ENCODE results near the gene CEP20. TPM values are rescaled to one million over a fixed set of nuclear protein-coding genes. Genes with fewer than 3 reads are reported as not detected.
"Not testable (repeated sequence)": the region's sequence is repeated elsewhere in the genome, so short reads cannot be mapped to it uniquely, and the experiment has no call there.

The CEP20 gene
- total RNA-seq, 1 experiment from 2014 or later: 52.4 TPM

GRCh38 chr16:15919331-15919730, 30.9 kb upstream of the CEP20 start:
- no peaks in the 10 kb centered on the region for H3K9me3 Mint-ChIP-seq (ENCODE audit: low read depth, unreplicated experiment)
- no peak overlapping the region for H3K4me3 Mint-ChIP-seq (ENCODE audit: low read depth, unreplicated experiment)
- TF ChIP-seq, protein P1, sequence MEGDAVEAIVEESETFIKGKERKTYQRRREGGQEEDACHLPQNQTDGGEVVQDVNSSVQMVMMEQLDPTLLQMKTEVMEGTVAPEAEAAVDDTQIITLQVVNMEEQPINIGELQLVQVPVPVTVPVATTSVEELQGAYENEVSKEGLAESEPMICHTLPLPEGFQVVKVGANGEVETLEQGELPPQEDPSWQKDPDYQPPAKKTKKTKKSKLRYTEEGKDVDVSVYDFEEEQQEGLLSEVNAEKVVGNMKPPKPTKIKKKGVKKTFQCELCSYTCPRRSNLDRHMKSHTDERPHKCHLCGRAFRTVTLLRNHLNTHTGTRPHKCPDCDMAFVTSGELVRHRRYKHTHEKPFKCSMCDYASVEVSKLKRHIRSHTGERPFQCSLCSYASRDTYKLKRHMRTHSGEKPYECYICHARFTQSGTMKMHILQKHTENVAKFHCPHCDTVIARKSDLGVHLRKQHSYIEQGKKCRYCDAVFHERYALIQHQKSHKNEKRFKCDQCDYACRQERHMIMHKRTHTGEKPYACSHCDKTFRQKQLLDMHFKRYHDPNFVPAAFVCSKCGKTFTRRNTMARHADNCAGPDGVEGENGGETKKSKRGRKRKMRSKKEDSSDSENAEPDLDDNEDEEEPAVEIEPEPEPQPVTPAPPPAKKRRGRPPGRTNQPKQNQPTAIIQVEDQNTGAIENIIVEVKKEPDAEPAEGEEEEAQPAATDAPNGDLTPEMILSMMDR (IDR thresholded peaks at IDR 0.05; ENCODE audit: unreplicated experiment): no peak
- H3K4me1 Mint-ChIP-seq (ENCODE audit: low read depth, unreplicated experiment): peaks cover 15% of the 10 kb centered on the region
- no peaks in the 10 kb centered on the region for H3K36me3 Mint-ChIP-seq (ENCODE audit: insufficient read depth, unreplicated experiment)
- H3K27me3 Mint-ChIP-seq (ENCODE audit: unreplicated experiment): no peaks in the 10 kb centered on the region
- no peak for DNase-seq
- no TSS peak for BruUV-seq (replicated peaks)
- H3K27ac Mint-ChIP-seq (ENCODE audit: unreplicated experiment): no peak overlapping the region
- intact Hi-C loops (cut with micrococcal nuclease; ENCODE audit: unreplicated experiment): no loop called here
- CTCF ChIA-PET: interaction anchor here (0.6 kb wide), 1 partner anchor 160 kb away, joined by 3 read pairs; no protein-coding TSS in a partner anchor

- H3K27me3 Mint-ChIP-seq (ENCODE audit: unreplicated experiment); intact Hi-C loops (cut with micrococcal nuclease; ENCODE audit: unreplicated experiment); BruUV-seq (replicated peaks); H3K27ac Mint-ChIP-seq (ENCODE audit: unreplicated experiment); DNase-seq; CTCF ChIA-PET; H3K4me3 Mint-ChIP-seq (ENCODE audit: low read depth, unreplicated experiment); H3K36me3 Mint-ChIP-seq (ENCODE audit: insufficient read depth, unreplicated experiment); H3K9me3 Mint-ChIP-seq (ENCODE audit: low read depth, unreplicated experiment): not testable (repeated sequence)
- peaks cover 15% of the 10 kb centered on the region for H3K4me1 Mint-ChIP-seq (ENCODE audit: low read depth, unreplicated experiment)
Observed at GRCh38 chr16:15918314-15918713, 29.9 kb upstream of the CEP20 start.

GRCh38 chr16:15916323-15916722, 27.9 kb upstream of the CEP20 start:
- H3K27me3 Mint-ChIP-seq (ENCODE audit: unreplicated experiment): no peaks in the 10 kb centered on the region
- no peaks in the 10 kb centered on the region for H3K9me3 Mint-ChIP-seq (ENCODE audit: low read depth, unreplicated experiment)
- H3K4me3 Mint-ChIP-seq (ENCODE audit: low read depth, unreplicated experiment): no peak overlapping the region
- BruUV-seq (replicated peaks): no TSS peak
- TF ChIP-seq, protein P1 (IDR thresholded peaks at IDR 0.05; ENCODE audit: unreplicated experiment): no peak
- intact Hi-C loops (cut with micrococcal nuclease; ENCODE audit: unreplicated experiment): no loop called here
- H3K4me1 Mint-ChIP-seq (ENCODE audit: low read depth, unreplicated experiment): peaks cover 15% of the 10 kb centered on the region
- CTCF ChIA-PET: no interaction called here
- no peak for DNase-seq
- no peaks in the 10 kb centered on the region for H3K36me3 Mint-ChIP-seq (ENCODE audit: insufficient read depth, unreplicated experiment)
- no peak overlapping the region for H3K27ac Mint-ChIP-seq (ENCODE audit: unreplicated experiment)

GRCh38 chr16:15915555-15916081, 27.2 kb upstream of the CEP20 start:
- no peak for DNase-seq
- intact Hi-C loops (cut with micrococcal nuclease; ENCODE audit: unreplicated experiment): no loop called here
- H3K27ac Mint-ChIP-seq (ENCODE audit: unreplicated experiment): no peak overlapping the region
- BruUV-seq (replicated peaks): no TSS peak
- H3K4me3 Mint-ChIP-seq (ENCODE audit: low read depth, unreplicated experiment): no peak overlapping the region
- H3K36me3 Mint-ChIP-seq (ENCODE audit: insufficient read depth, unreplicated experiment): no peaks in the 10 kb centered on the region
- H3K27me3 Mint-ChIP-seq (ENCODE audit: unreplicated experiment): no peaks in the 10 kb centered on the region
- H3K4me1 Mint-ChIP-seq (ENCODE audit: low read depth, unreplicated experiment): peaks cover 11% of the 10 kb centered on the region
- H3K9me3 Mint-ChIP-seq (ENCODE audit: low read depth, unreplicated experiment): no peaks in the 10 kb centered on the region
- CTCF ChIA-PET: no interaction called here
- TF ChIP-seq, protein P1 (IDR thresholded peaks at IDR 0.05; ENCODE audit: unreplicated experiment): no peak

DNA sequence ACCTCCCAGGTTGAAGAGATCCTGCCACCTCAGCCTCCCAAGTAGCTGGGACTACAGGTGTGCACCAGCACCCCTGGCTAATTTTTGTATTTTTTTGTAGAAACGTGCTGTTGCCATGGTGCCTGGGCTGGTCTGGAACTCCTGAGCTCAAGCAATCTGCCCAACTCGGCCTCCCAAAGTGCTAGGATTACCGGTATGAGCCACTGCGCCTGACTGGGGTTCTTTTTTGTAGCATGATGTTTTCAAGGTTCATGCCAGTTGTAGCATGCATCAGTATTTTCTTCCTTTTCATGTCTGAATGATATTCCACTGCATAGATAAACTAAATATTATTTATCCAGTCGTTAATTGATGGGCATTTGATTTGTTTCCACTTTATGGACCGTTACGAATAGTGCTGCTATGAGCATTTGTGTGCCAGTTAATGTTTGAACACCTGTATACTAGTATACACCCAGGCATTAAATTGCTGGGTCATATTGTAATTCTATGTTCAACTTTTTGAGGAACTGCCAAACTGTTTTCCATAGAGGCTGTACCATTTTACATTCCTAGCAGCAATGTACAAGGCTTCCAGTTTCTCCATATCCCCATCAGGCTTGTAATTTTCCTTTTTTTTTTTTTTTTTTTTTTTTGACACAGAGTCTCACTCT, 24.8 kb upstream of the CEP20 start:
- intact Hi-C loops (cut with micrococcal nuclease; ENCODE audit: unreplicated experiment): no loop called here
- Mint-ChIP-seq H3K9me3 (ENCODE audit: low read depth, unreplicated experiment) (no peaks in the 10 kb centered on the region), H3K27ac (ENCODE audit: unreplicated experiment) (no peak overlapping the region), H3K4me3 (ENCODE audit: low read depth, unreplicated experiment) (no peak overlapping the region), H3K27me3 (ENCODE audit: unreplicated experiment) (no peaks in the 10 kb centered on the region), H3K36me3 (ENCODE audit: insufficient read depth, unreplicated experiment) (no peaks in the 10 kb centered on the region), H3K4me1 (ENCODE audit: low read depth, unreplicated experiment) (no peaks in the 10 kb centered on the region)
- CTCF ChIA-PET: no interaction called here
- TF ChIP-seq, protein P1 (IDR thresholded peaks at IDR 0.05; ENCODE audit: unreplicated experiment): no peak
- no peak for DNase-seq
- BruUV-seq (replicated peaks): no TSS peak
